ENCODE results near the gene CLCN5.

CLCN5 gene

GRCh38 chrX:50097071-50097470 lies 174.7 kb downstream of the CLCN5 start:
- DNase-seq: no peak

GRCh38 chrX:50098241-50098640 lies 175.8 kb downstream of the CLCN5 start:
- no peak for DNase-seq

GRCh38 chrX:50098749-50099148 lies 176.4 kb downstream of the CLCN5 start:
- DNase-seq: no peak

- DNase-seq: no peak
Observed at GRCh38 chrX:50099331-50099730, 176.9 kb downstream of the CLCN5 start.

GRCh38 chrX:50100188-50100587 lies 177.8 kb downstream of the CLCN5 start:
- DNase-seq: no peak

GRCh38 chrX:50103176-50103575 lies 180.8 kb downstream of the CLCN5 start:
- DNase-seq: peak; percentile 44

- DNase-seq: no peak
Observed at GRCh38 chrX:50103866-50104566, 181.6 kb downstream of the CLCN5 start.

- no peak for DNase-seq
Observed at GRCh38 chrX:50106051-50106675, 183.8 kb downstream of the CLCN5 start.

GRCh38 chrX:50107470-50107869 lies 185.1 kb downstream of the CLCN5 start:
- DNase-seq: no peak

- no peak for DNase-seq
Observed at GRCh38 chrX:50108264-50108663, 185.9 kb downstream of the CLCN5 start.

- DNase-seq: no peak
Observed at GRCh38 chrX:50111742-50112141, 189.3 kb downstream of the CLCN5 start.

- DNase-seq: no peak
Observed at GRCh38 chrX:50114113-50114512, 191.7 kb downstream of the CLCN5 start.

GRCh38 chrX:50115973-50116372 lies 193.6 kb downstream of the CLCN5 start:
- no peak for DNase-seq

- peak; percentile 54 for DNase-seq
Observed at GRCh38 chrX:50117476-50117875, 195.1 kb downstream of the CLCN5 start.

GRCh38 chrX:50125480-50125879 lies 203.1 kb downstream of the CLCN5 start:
- DNase-seq: no peak

- no peak for DNase-seq
Observed at GRCh38 chrX:50147972-50148371, 225.6 kb downstream of the CLCN5 start.

Measured in inflammatory macrophage treated with lipopolysaccharide for 4 hours (primary cell).